Body of pancreas (tissue), 4 donors: ENCODE measurements around the gene SPAST. TPM values are rescaled to one million over a fixed set of nuclear protein-coding genes. Genes with fewer than 3 reads are reported as not detected.
"Not testable (repeated sequence)": the region's sequence is repeated elsewhere in the genome, so short reads cannot be mapped to it uniquely, and the experiment has no call there.

Source experiments
- ATAC-seq: fragments of 150-250 bp; one replicate; pipeline ENCODE4 v1.9.1; 2016
- DNase-seq, 4 donors: peaks; one replicate each; pipeline ENCODE4 v3.0.0-alpha.2; 2019
- H3K27ac ChIP-seq, 4 donors: fragments of 200-600 bp; sonication (generic); 1 replicate in 3 of 4; 2 replicates in 1 of 4; pipeline versions ENCODE4 v1.5.1 to v1.6.1; 2016 to 2019; ENCODE audit warnings: mild to moderate bottlenecking in 1 of 4, mixed read lengths in 1 of 4, moderate library complexity in 1 of 4
- H3K27me3 ChIP-seq, 2 donors: fragments of 200-600 bp; sonication (generic); one replicate each; pipeline ENCODE4 v1.6.0; 2016; ENCODE audit warnings: mild to moderate bottlenecking in 1 of 2
- H3K36me3 ChIP-seq, 2 donors: fragments of 200-600 bp; sonication (generic); replicated peaks in 1 of 2; 2 replicates each; pipeline ENCODE4 v1.5.1; 2016; ENCODE audit warnings: low read depth in 2 of 2; ENCODE audit not compliant: insufficient read depth in 1 of 2
- H3K4me1 ChIP-seq: fragments of 200-600 bp; sonication (generic); one replicate; pipeline ENCODE4 v1.6.0; 2016
- H3K4me3 ChIP-seq, 2 donors: fragments of 200-600 bp; sonication (generic); 1 replicate in 1 of 2; 2 replicates in 1 of 2; pipeline ENCODE4 v1.5.1; 2016 to 2019
- H3K9me3 ChIP-seq, 3 donors: fragments of 200-600 bp; sonication (generic); 1 replicate in 2 of 3; 2 replicates in 1 of 3; pipeline ENCODE4 v1.5.1; 2016
- CTCF ChIP-seq, 7 experiments: fragments of 450-650 bp in 4 of 7; fragments of 200-600 bp in 3 of 7; sonication (generic) in 3 of 7; IDR thresholded peaks; one replicate each; pipeline ENCODE4 v1.5.1; 2016 to 2019; ENCODE audit warnings: antibody characterized with exemption in 7 of 7
- POLR2A ChIP-seq, 3 donors: fragments of 450-650 bp; IDR thresholded peaks; one replicate each; pipeline ENCODE4 v1.6.1; 2016; ENCODE audit warnings: antibody characterized with exemption in 3 of 3, mild to moderate bottlenecking in 2 of 3
- WGBS, 2 donors: methylation state at CpG; one replicate each; pipeline ENCODE4 v1.1.5; 2017; 5-methylcytosine and 5-hydroxymethylcytosine counted together
- intact Hi-C: fragments of 100-400 bp; cut with DNase I; formaldehyde crosslinking; loops from one replicate; pipeline ENCODE4 v1.15.1; 2023
- total RNA-seq, 2 donors: library from RNA; depleted of rRNA; stranded (reverse); fragments of >200 nt; gene quantifications; one replicate each; pipeline ENCODE4 v1.1.0, GENCODE V29; 2016

SPAST gene
- total RNA-seq, 2 donors from 2014 or later: 10.6 to 23.7 TPM

- no peaks in the 10 kb centered on the region for H3K27me3 ChIP-seq
- ATAC-seq (no peak), DNase-seq (no peak)
- no peak overlapping the region for H3K4me3 ChIP-seq
- H3K36me3 ChIP-seq: peaks cover 0 to 6% of the 10 kb centered on the region in 2 donors
- H3K4me1 ChIP-seq: peaks cover under 1% of the 10 kb centered on the region
- no peaks in the 10 kb centered on the region for H3K9me3 ChIP-seq
- TF ChIP-seq CTCF (IDR thresholded peaks at IDR 0.05) (no peak), POLR2A (IDR thresholded peaks at IDR 0.05) (no peak)
- H3K27ac ChIP-seq: no peak overlapping the region
- WGBS, 2 donors: 95 to 100% methylated on average over 2 of the region's 2 CpGs
- intact Hi-C loops: no loop called here
Measured at GRCh38 chr2:32172870-32173269, 109.5 kb downstream of the SPAST start.

- Histone ChIP-seq H3K27me3 (no peaks in the 10 kb centered on the region), H3K4me1 (no peaks in the 10 kb centered on the region), H3K4me3 (no peak overlapping the region), H3K27ac (no peak overlapping the region), H3K9me3 (no peaks in the 10 kb centered on the region), H3K36me3 (peaks cover 0 to 10% of the 10 kb centered on the region in 2 donors)
- WGBS, 2 donors: 87 to 94% methylated on average over 3 to 6 of the region's 6 CpGs
- ATAC-seq (no peak), DNase-seq (no peak)
- TF ChIP-seq POLR2A (IDR thresholded peaks at IDR 0.05) (no peak), CTCF (IDR thresholded peaks at IDR 0.05) (no peak)
- intact Hi-C loops: no loop called here
Measured at GRCh38 chr2:32182667-32183066, 119.3 kb downstream of the SPAST start.

DNA sequence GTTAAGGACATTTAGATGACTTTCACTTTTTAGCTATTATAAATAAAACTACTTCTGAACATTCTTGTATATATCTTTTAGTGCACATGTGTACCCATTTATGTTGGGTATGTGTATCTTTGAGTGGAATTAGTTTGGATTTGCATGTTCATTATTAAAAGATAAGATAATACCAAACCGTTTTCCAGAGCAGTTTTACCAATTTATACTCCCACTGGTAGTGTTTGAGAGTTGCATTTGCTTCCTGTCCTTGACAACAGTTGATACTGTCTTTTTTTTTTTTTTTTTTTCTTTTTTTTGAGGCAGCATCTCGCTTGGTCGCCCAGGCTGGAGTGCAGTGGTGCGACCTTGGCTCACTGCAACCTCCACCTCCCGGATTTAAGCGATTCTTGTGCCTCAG is 125.7 kb downstream of the SPAST start:
- no peaks in the 10 kb centered on the region for H3K9me3 ChIP-seq
- no peak overlapping the region for H3K27ac ChIP-seq
- no peak for DNase-seq
- intact Hi-C loops: no loop called here
- WGBS, 2 donors: 71 to 84% methylated on average over 6 of the region's 6 CpGs
- no peak overlapping the region for H3K4me3 ChIP-seq
- no peaks in the 10 kb centered on the region for H3K4me1 ChIP-seq
- ATAC-seq: no peak
- no peaks in the 10 kb centered on the region for H3K27me3 ChIP-seq
- no peak for TF ChIP-seq CTCF (IDR thresholded peaks at IDR 0.05)
- no peak for TF ChIP-seq POLR2A (IDR thresholded peaks at IDR 0.05)
- H3K36me3 ChIP-seq: peaks cover 0 to 7% of the 10 kb centered on the region in 2 donors

- no peaks in the 10 kb centered on the region for H3K27me3 ChIP-seq
- TF ChIP-seq CTCF (IDR thresholded peaks at IDR 0.05) (no peak), POLR2A (IDR thresholded peaks at IDR 0.05) (no peak)
- H3K36me3 ChIP-seq: peaks cover 0 to 2% of the 10 kb centered on the region in 2 donors
- ATAC-seq: no peak
- H3K4me1 ChIP-seq: no peaks in the 10 kb centered on the region
- intact Hi-C loops: no loop called here
- WGBS, 2 donors: 75 to 86% methylated on average over 1 of the region's 1 CpG
- H3K9me3 ChIP-seq: no peaks in the 10 kb centered on the region
- no peak overlapping the region for H3K27ac ChIP-seq
- H3K4me3 ChIP-seq: no peak overlapping the region
- DNase-seq: no peak
Measured at GRCh38 chr2:32192418-32192817, 129.1 kb downstream of the SPAST start.

GRCh38 chr2:32200814-32201213 is 137.5 kb downstream of the SPAST start:
- ATAC-seq (no peak), DNase-seq (no peak)
- TF ChIP-seq CTCF (IDR thresholded peaks at IDR 0.05) (no peak), POLR2A (IDR thresholded peaks at IDR 0.05) (no peak)
- Histone ChIP-seq H3K27ac (no peak overlapping the region), H3K36me3 (peaks cover 0 to 8% of the 10 kb centered on the region in 2 donors), H3K4me1 (no peaks in the 10 kb centered on the region), H3K27me3 (no peaks in the 10 kb centered on the region), H3K4me3 (no peak overlapping the region), H3K9me3 (no peaks in the 10 kb centered on the region)
- 48 to 61% methylated on average over 1 of the region's 1 CpG for WGBS, 2 donors
- intact Hi-C loops: no loop called here

GRCh38 chr2:32203428-32203827 is 140.1 kb downstream of the SPAST start:
- H3K36me3 ChIP-seq, H3K27ac ChIP-seq: not testable (repeated sequence)

More at GRCh38 chr2:32203428-32203827, 140.1 kb downstream of the SPAST start:
- H3K4me3 ChIP-seq, DNase-seq, intact Hi-C loops, H3K4me1 ChIP-seq, H3K27me3 ChIP-seq, H3K9me3 ChIP-seq, ATAC-seq: not testable (repeated sequence)
- 97 to 98% methylated on average over 3 of the region's 3 CpGs for WGBS, 2 donors
